K562 (cell line): ENCODE data around the gene PPP2R1B. TPM values are rescaled to one million over a fixed set of nuclear protein-coding genes. Genes with fewer than 3 reads are reported as not detected.

ENCODE experiments used
- ATAC-seq: fragments of 200-7000 bp; cut with Tn5 transposase; 3 replicates; pipeline ENCODE4 v1.9.1; 2020; ENCODE audit warnings: moderate library complexity
- BruUV-seq: library from RNA; stranded (reverse); fragments of 400-500 nt; replicated peaks from 2 replicates; lab custom pipeline; 2021; lab: Mats Ljungman, UMichigan
- CTCF ChIA-PET: fragments of 300-600 bp; formaldehyde crosslinking; extraction: SDS; loops from one replicate; lab custom pipeline; 2021; ENCODE audit warnings: low intra/inter-chr PET ratio; lab: Yijun Ruan, JAX
- POLR2A ChIA-PET: fragments of 300-600, 350-650 bp; sonication (Branson Sonifier 250); formaldehyde crosslinking; extraction: SDS; loops from one replicate; lab custom pipeline; 2021; ENCODE audit warnings: antibody characterized with exemption, inconsistent platforms; lab: Yijun Ruan, JAX
- DNase-seq, 4 experiments: peaks; one replicate each; pipeline versions ENCODE4 v3.0.0 to v3.0.0-alpha.2; 2011 to 2018; ENCODE audit warnings: low spot score in 3 of 4, mixed read lengths in 3 of 4; ENCODE audit errors: extremely low read depth in 1 of 4
- FAIRE-seq: peaks from 2 replicates; lab custom pipeline; 2011; peaks lifted over from hg19 to GRCh38; lab: Jason Lieb, UNC
- H2AFZ ChIP-seq: 2 replicates; pipeline ENCODE4 v1.6.0; 2011; ENCODE audit warnings: low read depth, low read length, control low read depth, inconsistent platforms
- H3K27ac ChIP-seq: fragments of 200-600 bp; 3 replicates; pipeline ENCODE4 v1.8.0; 2011; ENCODE audit warnings: low read depth, mild to moderate bottlenecking, control low read depth, inconsistent platforms, low read length, moderate library complexity, mixed read lengths; ENCODE audit errors: extremely low read depth
- H3K27me3 ChIP-seq, 2 experiments: fragments of 300-600 bp in 1 of 2; 2 replicates in 1 of 2; 3 replicates in 1 of 2; pipeline versions ENCODE4 v1.6.0 to v1.8.0; 2011; ENCODE audit warnings: inconsistent platforms in 2 of 2, low read length in 2 of 2, mild to moderate bottlenecking in 1 of 2, mixed read lengths in 1 of 2, moderate library complexity in 1 of 2; ENCODE audit not compliant: control insufficient read depth in 2 of 2, insufficient read depth in 2 of 2
- H3K36me3 ChIP-seq: fragments of 300-600 bp; 3 replicates; pipeline ENCODE4 v1.8.0; 2011; ENCODE audit warnings: mild to moderate bottlenecking, low read length, inconsistent platforms; ENCODE audit not compliant: control insufficient read depth, insufficient read depth
- H3K4me1 ChIP-seq, 2 experiments: fragments of 200-600 bp in 1 of 2; replicated peaks in 1 of 2; 2 replicates in 1 of 2; 3 replicates in 1 of 2; pipeline versions ENCODE4 v1.5.1 to v1.8.0; 2011; ENCODE audit warnings: inconsistent platforms in 2 of 2, low read length in 2 of 2, mild to moderate bottlenecking in 1 of 2, mixed read lengths in 1 of 2, moderate library complexity in 1 of 2; ENCODE audit not compliant: control insufficient read depth in 2 of 2, insufficient read depth in 2 of 2
- H3K4me2 ChIP-seq: 2 replicates; pipeline ENCODE4 v1.6.1; 2011; ENCODE audit warnings: low read length, control low read depth, inconsistent platforms, mixed read lengths; ENCODE audit not compliant: insufficient read depth
- H3K4me3 ChIP-seq: fragments of 200-600 bp; sonication (generic), shearing (Covaris generic); 2 replicates; pipeline ENCODE4 v1.5.1; 2016; ENCODE audit warnings: control low read depth, inconsistent platforms
- H3K79me2 ChIP-seq: fragments of 200-600 bp; 3 replicates; pipeline ENCODE4 v1.8.0; 2011; ENCODE audit warnings: low read length, inconsistent platforms; ENCODE audit not compliant: control insufficient read depth, insufficient read depth
- H3K9ac ChIP-seq, 2 experiments: 2 replicates each; pipeline versions ENCODE4 v1.6.0 to v1.6.1; 2011; ENCODE audit warnings: low read depth in 2 of 2, low read length in 2 of 2, control low read depth in 1 of 2, inconsistent platforms in 1 of 2, mild to moderate bottlenecking in 1 of 2, mixed read lengths in 1 of 2; ENCODE audit not compliant: insufficient read depth in 1 of 2
- H3K9me1 ChIP-seq: one replicate; pipeline ENCODE4 v1.6.0; 2011; ENCODE audit warnings: inconsistent platforms, mild to moderate bottlenecking, low read length, moderate library complexity; ENCODE audit not compliant: control insufficient read depth, insufficient read depth
- H3K9me3 ChIP-seq: replicated peaks from 2 replicates; pipeline ENCODE4 v1.5.1; 2011; ENCODE audit warnings: low read depth, low read length, inconsistent platforms; ENCODE audit not compliant: control insufficient read depth, insufficient read depth
- H4K20me1 ChIP-seq: replicated peaks from 2 replicates; pipeline ENCODE4 v1.6.1; 2011; ENCODE audit warnings: low read length, inconsistent platforms, mixed read lengths; ENCODE audit not compliant: control insufficient read depth, insufficient read depth
- AFF1 ChIP-seq, 2 experiments: fragments of 450-650 bp; IDR thresholded peaks; 2 replicates each; pipeline ENCODE4 v1.6.1; 2018; ENCODE audit warnings: mild to moderate bottlenecking in 2 of 2, low read depth in 1 of 2; ENCODE audit not compliant: partially characterized antibody in 2 of 2
- GABPA ChIP-seq: fragments of 200-800 bp; sonication (Bioruptor generic); conservative IDR thresholded peaks from 2 replicates; pipeline ENCODE4 v1.6.1; 2016; ENCODE audit warnings: low read depth, missing genetic modification characterization, missing compliant biosample characterization
- KLF13 ChIP-seq: fragments of 450-650 bp; IDR thresholded peaks from 2 replicates; pipeline ENCODE4 v1.6.1; 2016; ENCODE audit warnings: missing genetic modification characterization, low read depth, mild to moderate bottlenecking, missing compliant biosample characterization, moderate library complexity, borderline replicate concordance
- KLF6 ChIP-seq: fragments of 250-450 bp; sonication (Bioruptor Pico); IDR thresholded peaks from 2 replicates; pipeline ENCODE4 v1.4.0; 2020; ENCODE audit warnings: mild to moderate bottlenecking, moderate library complexity, borderline replicate concordance
- MECOM ChIP-seq: fragments of 250-450 bp; sonication (Bioruptor Pico); IDR thresholded peaks from 2 replicates; pipeline ENCODE4 v1.8.0; 2022; ENCODE audit warnings: inconsistent platforms
- PHB ChIP-seq: fragments of 250-450 bp; sonication (Bioruptor Pico); IDR thresholded peaks from 2 replicates; pipeline ENCODE4 v1.5.0; 2021
- TCFL5 ChIP-seq: fragments of 250-450 bp; sonication (Bioruptor Pico); conservative IDR thresholded peaks from 2 replicates; pipeline ENCODE4 v1.6.1; 2021; ENCODE audit warnings: mild to moderate bottlenecking, moderate library complexity, matching md5 sums
- ZNF444 ChIP-seq: fragments of 250-450 bp; sonication (Bioruptor Pico); IDR thresholded peaks from 2 replicates; pipeline ENCODE4 v1.4.0; 2020; ENCODE audit warnings: mild to moderate bottlenecking, moderate library complexity
- ZNF445 ChIP-seq: fragments of 250-450 bp; sonication (Bioruptor Pico); IDR thresholded peaks from 2 replicates; pipeline ENCODE4 v1.4.0; 2020; ENCODE audit warnings: low read depth, mild to moderate bottlenecking, moderate library complexity
- ZNF507 ChIP-seq: conservative IDR thresholded peaks from 2 replicates; pipeline ENCODE4 v1.6.1; 2017; ENCODE audit warnings: missing genetic modification characterization, missing compliant biosample characterization
- ZNF644 ChIP-seq: fragments of 200-800 bp; sonication (Bioruptor generic); IDR thresholded peaks from 2 replicates; pipeline ENCODE4 v1.6.1; 2016; ENCODE audit warnings: low read depth, missing genetic modification characterization, missing compliant biosample characterization
- ZNF740 ChIP-seq, 3 experiments: fragments of 200-800 bp in 1 of 3; sonication (Bioruptor generic) in 1 of 3; sonication (generic) in 1 of 3; formaldehyde crosslinking in 1 of 3; IDR thresholded peaks; 2 replicates each; pipeline versions ENCODE4 v1.6.1 to v1.8.0; 2016 to 2022; ENCODE audit warnings: mild to moderate bottlenecking in 2 of 3, missing compliant biosample characterization in 2 of 3, missing genetic modification characterization in 2 of 3, missing genetic modification reagents in 1 of 3
- WGBS: fragments of 100-300 bp; shearing (Covaris generic); methylation state at CpG from one replicate; pipeline ENCODE4 v1.1.6; 2016; ENCODE audit warnings: low coverage, mixed read lengths; ENCODE audit not compliant: insufficient coverage; ENCODE audit errors: missing lambda C conversion rate; 5-methylcytosine and 5-hydroxymethylcytosine counted together
- in situ Hi-C: fragments of 300-500 bp; cut with MboI; formaldehyde crosslinking; loops from 4 replicates; pipeline ENCODE4 v1.15.0; 2018; ENCODE audit warnings: inconsistent platforms, mixed read lengths
- intact Hi-C: fragments of 100-400 bp; cut with micrococcal nuclease; formaldehyde crosslinking; loops from 2 replicates; pipeline ENCODE4 v1.14.2; 2022
- polyA plus RNA-seq, 8 experiments: library from polyadenylated mRNA; depleted of rRNA in 4 of 8; stranded (reverse) in 5 of 8; unstranded in 3 of 8; fragments of >200 nt; fragmentation: Nextera tagmentation in 2 of 8; fragmentation: Illumina TruSeq in 1 of 8; extraction: Ambion mirVana in 2 of 8; extraction: Trizol in 1 of 8; gene quantifications; 2 replicates each; pipeline versions ENCODE4 v1.2.1 to v1.2.3, GENCODE V29; 2011 to 2014; ENCODE audit warnings: inconsistent platforms in 1 of 8, missing spikeins in 1 of 8
- total RNA-seq, 7 experiments: library from RNA; depleted of rRNA in 6 of 7; stranded (reverse); fragments of >200 nt in 6 of 7; fragmentation: Illumina TruSeq in 2 of 7; extraction: Trizol in 2 of 7; gene quantifications; 2 replicates each; pipeline versions ENCODE4 v1.2.1 to v1.2.3, GENCODE V29; 2011 to 2021; ENCODE audit warnings: low replicate concordance in 1 of 7

Gene PPP2R1B
- total and polyA plus RNA-seq, 9 of the 15 experiments (the other 6 are each of a cell fraction or from before 2014, with no cell fraction given): 24.6 to 68.5 (median 39.8) TPM

- ChIA-PET CTCF (no interaction called here), POLR2A (no interaction called here)
- TF ChIP-seq ZNF644 (tag): no peak
- TF ChIP-seq KLF6 (CRISPR knock-in tag): no peak
- no peak for TF ChIP-seq PHB (CRISPR knock-in tag)
- no peak for TF ChIP-seq TCFL5
- no peak for TF ChIP-seq ZNF444 (CRISPR knock-in tag)
- TF ChIP-seq MECOM: no peak
- no peak for TF ChIP-seq ZNF507
- no peak for TF ChIP-seq ZNF445
- no peak for TF ChIP-seq GABPA (tag)
- TF ChIP-seq KLF13: no peak
- no peak for TF ChIP-seq AFF1 (IDR thresholded peaks at IDR 0.05; ENCODE audit: low read depth in 1 of 2, partially characterized antibody in 2 of 2)
- TF ChIP-seq ZNF740 (CRISPR knock-in tag; IDR thresholded peaks at IDR 0.05): no peak
- TF ChIP-seq ZNF740 (tag; IDR thresholded peaks at IDR 0.05): no peak
- no peak overlapping the region for H3K4me2 ChIP-seq
- no peaks in the 10 kb centered on the region for H3K9me1 ChIP-seq
- no peak overlapping the region for H3K27ac ChIP-seq
- in situ Hi-C loops: no loop called here
- no peak overlapping the region for H2AFZ ChIP-seq
- no peaks in the 10 kb centered on the region for H3K4me1 ChIP-seq
- no peaks in the 10 kb centered on the region for H3K36me3 ChIP-seq
- H3K9me3 ChIP-seq: no peaks in the 10 kb centered on the region
- H4K20me1 ChIP-seq: no peaks in the 10 kb centered on the region
- no peak for ATAC-seq
- H3K9ac ChIP-seq: no peak overlapping the region
- H3K79me2 ChIP-seq: no peaks in the 10 kb centered on the region
- DNase-seq: no peak
- H3K4me3 ChIP-seq: no peak overlapping the region
- 48% methylated on average over 1 of the region's 1 CpG for WGBS
- no peaks in the 10 kb centered on the region for H3K27me3 ChIP-seq
- intact Hi-C loops: no loop called here
- FAIRE-seq: no peak
- BruUV-seq: no TSS peak
These were observed 49.3 kb upstream of the PPP2R1B start for GRCh38 chr11:111815489-111815888.
